AG04449 (cell line): ENCODE data around the gene PLEKHH1.
"Not testable (repeated sequence)": the region's sequence is repeated elsewhere in the genome, so short reads cannot be mapped to it uniquely, and the experiment has no call there.

ENCODE experiments used
- CTCF ChIA-PET: fragments of 350-600 bp; formaldehyde crosslinking; extraction: SDS; loops from one replicate; lab custom pipeline; 2021; ENCODE audit warnings: antibody characterized with exemption; lab: Yijun Ruan, JAX
- POLR2A ChIA-PET: fragments of 400-600, 350-600 bp; formaldehyde crosslinking; extraction: SDS; loops from one replicate; lab custom pipeline; 2020; ENCODE audit warnings: antibody characterized with exemption, inconsistent platforms; lab: Yijun Ruan, JAX
- DNase-seq: peaks from one replicate; pipeline ENCODE4 v3.0.0-alpha.2; 2010; ENCODE audit warnings: low read depth, low spot score
- H3K4me3 ChIP-seq: 2 replicates; pipeline ENCODE4 v1.5.1; 2011; ENCODE audit warnings: low read depth, mild to moderate bottlenecking, control low read depth, low read length
- TF ChIP-seq, protein P1 (sequence below): IDR thresholded peaks from one replicate; pipeline ENCODE4 v1.5.1; 2011; ENCODE audit warnings: mild to moderate bottlenecking, moderate library complexity, low read length, control low read depth, inconsistent platforms; ENCODE audit not compliant: insufficient read depth; ENCODE audit errors: missing control alignments

Gene PLEKHH1

DNA sequence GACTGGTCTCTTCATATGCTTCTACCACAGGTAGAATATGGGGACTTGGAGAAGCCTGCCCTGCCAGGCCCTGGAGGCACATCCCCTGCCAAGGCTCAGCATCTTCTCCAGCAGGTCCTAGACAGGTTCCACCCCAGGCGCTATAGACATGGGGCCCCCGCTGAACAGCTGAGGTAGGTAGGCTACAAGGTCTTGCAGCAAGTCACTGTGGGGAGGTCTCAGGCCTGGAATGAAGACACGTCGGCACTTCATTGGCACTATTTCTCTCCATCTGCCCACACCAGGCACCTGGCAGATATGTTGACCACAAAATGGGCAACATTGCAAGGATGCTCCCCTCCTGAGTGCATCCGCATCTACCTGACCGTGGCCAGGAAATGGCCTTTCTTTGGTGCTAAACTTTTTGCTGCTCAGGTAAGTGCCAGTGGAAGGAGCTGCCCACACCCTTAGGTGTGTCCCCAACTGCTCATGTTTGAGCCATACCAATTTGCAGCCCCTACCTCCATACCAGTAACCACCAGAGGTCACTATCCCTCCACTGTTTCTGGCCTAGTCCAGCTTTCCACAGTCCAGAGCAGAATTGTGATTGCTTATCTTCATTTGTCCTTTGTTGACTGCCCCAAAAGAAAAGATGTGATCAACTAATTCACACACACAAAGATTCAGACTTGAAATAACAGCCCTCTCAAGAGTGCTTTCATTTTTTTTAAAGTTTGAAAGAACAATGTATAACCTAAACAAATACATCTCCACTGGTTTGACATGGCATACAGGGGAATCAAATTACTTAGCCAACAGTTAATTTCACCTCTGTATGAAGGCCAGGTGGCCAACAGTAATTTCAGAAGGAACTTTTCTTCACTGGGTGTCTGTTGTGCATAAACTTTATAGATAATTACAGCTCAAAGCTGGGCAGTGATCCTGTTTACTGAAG, 50.9 kb downstream of the PLEKHH1 start:
- ChIA-PET POLR2A (interaction anchor here (2.2 kb wide), 1 partner anchor 121 kb away, joined by 6 read pairs; no protein-coding TSS in a partner anchor), CTCF (interaction anchor here (0.6 to 22.7 kb wide), 28 partner anchors 8 to 224 kb away, joined by 3 to 582 read pairs (median 6); partner anchors contain the start of genes ARG2, ATP6V1D, EIF2S1 and PIGH)
- DNase-seq = no peak
- H3K4me3 ChIP-seq = no peak overlapping the region
- TF ChIP-seq, protein P1, sequence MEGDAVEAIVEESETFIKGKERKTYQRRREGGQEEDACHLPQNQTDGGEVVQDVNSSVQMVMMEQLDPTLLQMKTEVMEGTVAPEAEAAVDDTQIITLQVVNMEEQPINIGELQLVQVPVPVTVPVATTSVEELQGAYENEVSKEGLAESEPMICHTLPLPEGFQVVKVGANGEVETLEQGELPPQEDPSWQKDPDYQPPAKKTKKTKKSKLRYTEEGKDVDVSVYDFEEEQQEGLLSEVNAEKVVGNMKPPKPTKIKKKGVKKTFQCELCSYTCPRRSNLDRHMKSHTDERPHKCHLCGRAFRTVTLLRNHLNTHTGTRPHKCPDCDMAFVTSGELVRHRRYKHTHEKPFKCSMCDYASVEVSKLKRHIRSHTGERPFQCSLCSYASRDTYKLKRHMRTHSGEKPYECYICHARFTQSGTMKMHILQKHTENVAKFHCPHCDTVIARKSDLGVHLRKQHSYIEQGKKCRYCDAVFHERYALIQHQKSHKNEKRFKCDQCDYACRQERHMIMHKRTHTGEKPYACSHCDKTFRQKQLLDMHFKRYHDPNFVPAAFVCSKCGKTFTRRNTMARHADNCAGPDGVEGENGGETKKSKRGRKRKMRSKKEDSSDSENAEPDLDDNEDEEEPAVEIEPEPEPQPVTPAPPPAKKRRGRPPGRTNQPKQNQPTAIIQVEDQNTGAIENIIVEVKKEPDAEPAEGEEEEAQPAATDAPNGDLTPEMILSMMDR = peak; percentile 72

DNA sequence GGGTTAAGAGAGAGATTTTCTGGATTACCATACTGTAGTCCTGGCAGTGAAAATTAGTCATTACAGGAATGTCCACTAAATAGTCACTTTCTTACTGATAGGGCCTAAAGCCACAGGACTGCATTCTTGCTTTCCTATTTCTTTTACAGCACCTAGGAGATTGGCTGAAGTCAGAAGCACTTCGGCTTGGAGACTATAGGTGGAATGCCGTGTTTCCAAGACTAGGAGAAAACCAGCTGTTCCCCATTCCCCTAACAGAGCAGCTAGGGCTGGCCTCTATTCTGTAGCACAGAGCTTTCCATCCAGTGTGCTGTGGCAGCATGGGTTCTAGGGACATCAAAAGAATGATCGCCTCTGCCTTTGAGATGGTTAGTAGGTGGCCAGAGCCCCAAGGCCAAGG, 51.9 kb downstream of the PLEKHH1 start:
- ChIA-PET CTCF (interaction anchor here (0.6 to 22.7 kb wide), 25 partner anchors 7 to 225 kb away, joined by 3 to 582 read pairs (median 6); partner anchors contain the start of genes ARG2, ATP6V1D, EIF2S1 and PIGH), POLR2A (interaction anchor here (2.2 kb wide), 1 partner anchor 120 kb away, joined by 6 read pairs; no protein-coding TSS in a partner anchor)
- no peak overlapping the region for H3K4me3 ChIP-seq
- TF ChIP-seq, protein P1 = no peak
- DNase-seq = no peak

DNA sequence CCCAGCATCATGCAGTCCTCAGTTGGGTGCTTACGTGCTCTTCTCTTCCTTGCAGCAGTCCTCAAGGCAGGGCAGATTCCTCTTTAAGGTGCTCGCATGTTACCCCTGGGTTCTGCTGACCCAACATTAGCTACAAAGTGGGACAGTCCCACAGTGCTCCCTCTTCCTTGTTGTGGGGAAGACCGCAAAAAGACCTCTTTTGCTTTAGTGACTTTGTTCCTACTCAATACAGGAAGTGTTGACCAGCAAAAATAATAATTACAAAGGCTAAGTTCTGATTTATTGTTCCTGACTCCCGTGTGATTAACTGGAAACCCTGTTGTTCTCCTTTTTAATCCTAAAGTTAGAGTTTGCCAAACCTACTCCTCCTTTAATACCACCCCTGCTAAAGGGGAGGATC, 53.3 kb downstream of the PLEKHH1 start:
- no peak overlapping the region for H3K4me3 ChIP-seq
- ChIA-PET POLR2A (interaction anchor here (1.2 kb wide), 1 partner anchor 14 kb away, joined by 3 read pairs; the partner anchor contains the start of gene PIGH), CTCF (interaction anchor here (1.0 to 22.7 kb wide), 8 partner anchors 13 to 160 kb away, joined by 3 to 582 read pairs (median 136); partner anchors contain the start of genes PIGH and RDH12)
- no peak for DNase-seq
- TF ChIP-seq, protein P1 = no peak

DNA sequence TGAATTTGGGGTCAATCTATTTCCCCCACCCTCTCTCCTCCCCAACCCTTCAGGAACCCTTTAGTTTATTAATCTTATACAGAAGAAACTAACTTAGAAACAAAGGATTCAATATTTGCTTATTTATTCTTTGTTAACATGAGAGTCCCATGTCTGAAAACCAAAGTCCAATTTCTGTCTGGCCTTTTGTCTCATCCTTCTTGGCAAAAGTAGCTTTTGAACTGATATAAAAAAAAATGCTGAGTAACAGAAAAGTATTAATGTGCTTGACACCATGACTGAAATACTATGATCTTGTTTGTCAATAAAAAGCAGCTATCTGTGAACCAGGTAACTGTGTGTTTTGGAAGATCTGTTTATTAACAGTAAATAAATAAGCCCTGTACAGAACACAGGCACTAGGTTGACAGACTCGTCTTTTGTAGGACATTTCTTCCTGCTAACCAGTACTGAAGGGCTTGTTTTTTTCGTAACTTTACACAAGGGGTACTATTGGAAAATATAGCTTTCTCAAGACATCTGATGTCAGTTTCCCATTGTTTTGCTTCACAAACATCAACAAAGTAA, 56.2 kb downstream of the PLEKHH1 start:
- TF ChIP-seq, protein P1 = no peak
- ChIA-PET CTCF (interaction anchor here (1.2 to 17.5 kb wide), 6 partner anchors 9 to 115 kb away, joined by 3 to 417 read pairs (median 128); partner anchors contain the start of genes PIGH and RDH12), POLR2A (no interaction called here)
- no peak for DNase-seq
- no peak overlapping the region for H3K4me3 ChIP-seq

DNA sequence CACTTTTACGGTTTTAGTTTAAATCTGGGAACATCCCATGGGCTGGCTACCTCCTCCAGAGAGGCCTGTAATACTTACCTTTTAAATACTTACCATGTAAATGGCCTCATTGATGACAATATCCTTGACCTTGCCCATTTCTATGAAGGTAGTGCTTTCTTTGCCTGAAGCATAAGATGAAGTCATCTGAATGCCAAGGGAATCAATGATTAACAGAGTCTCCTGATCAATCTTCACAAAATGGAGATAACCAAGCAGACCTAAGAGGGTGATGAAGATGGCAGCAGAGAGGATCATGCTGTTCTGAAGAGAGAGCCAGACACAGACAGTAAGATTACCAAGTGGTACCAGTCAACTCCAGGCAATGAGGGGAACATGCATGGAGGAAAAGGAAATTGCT, 60.6 kb downstream of the PLEKHH1 start:
- CTCF ChIA-PET = interaction anchor here (1.0 kb wide), 1 partner anchor 9 kb away, joined by 3 read pairs; no protein-coding TSS in a partner anchor
- DNase-seq, POLR2A ChIA-PET, H3K4me3 ChIP-seq: not testable (repeated sequence)

DNA sequence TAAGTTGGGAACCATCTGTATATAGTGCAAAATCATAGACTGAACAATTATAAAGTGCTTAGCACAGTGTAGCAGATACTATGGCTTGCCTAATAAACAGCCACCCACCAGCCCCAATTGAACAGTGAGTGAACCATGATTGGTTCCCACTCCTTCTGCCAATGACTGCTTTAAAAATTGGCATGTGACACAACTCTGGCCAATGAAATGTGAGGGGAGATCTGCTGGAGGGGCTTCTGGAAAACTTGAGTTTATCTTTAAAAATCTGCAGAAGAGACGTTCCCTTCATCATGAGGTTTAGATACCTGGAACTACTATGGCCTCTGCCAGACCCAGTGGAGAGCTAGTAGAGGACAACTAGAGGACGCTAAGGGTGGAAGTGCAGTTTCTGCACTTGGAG, 62.3 kb downstream of the PLEKHH1 start:
- TF ChIP-seq, protein P1 = no peak
- DNase-seq = no peak
- H3K4me3 ChIP-seq = no peak overlapping the region
- POLR2A ChIA-PET = no interaction called here
- CTCF ChIA-PET = interaction anchor here (1.2 to 1.8 kb wide), 5 partner anchors 11 to 73 kb away, joined by 3 to 8 read pairs (median 3); no protein-coding TSS in a partner anchor
